Lung microvascular endothelial cell (primary cell): Measurements from ENCODE around the gene RPL22. TPM values are rescaled to one million over a fixed set of nuclear protein-coding genes. Genes with fewer than 3 reads are reported as not detected.
"Not testable (repeated sequence)": the region's sequence is repeated elsewhere in the genome, so short reads cannot be mapped to it uniquely, and the experiment has no call there.

Source experiments
- DNase-seq, 2 donors: peaks; one replicate each; pipeline versions ENCODE4 v3.0.0 to v3.0.0-alpha.2; 2010; ENCODE audit warnings: low read depth in 2 of 2
- total RNA-seq: library from RNA; depleted of rRNA; stranded (reverse); fragments of >200 nt; gene quantifications from 2 replicates; pipeline ENCODE4 v1.2.1, GENCODE V29; 2014

RPL22 gene
- total RNA-seq, 1 donor from 2014 or later: 152 TPM

DNA sequence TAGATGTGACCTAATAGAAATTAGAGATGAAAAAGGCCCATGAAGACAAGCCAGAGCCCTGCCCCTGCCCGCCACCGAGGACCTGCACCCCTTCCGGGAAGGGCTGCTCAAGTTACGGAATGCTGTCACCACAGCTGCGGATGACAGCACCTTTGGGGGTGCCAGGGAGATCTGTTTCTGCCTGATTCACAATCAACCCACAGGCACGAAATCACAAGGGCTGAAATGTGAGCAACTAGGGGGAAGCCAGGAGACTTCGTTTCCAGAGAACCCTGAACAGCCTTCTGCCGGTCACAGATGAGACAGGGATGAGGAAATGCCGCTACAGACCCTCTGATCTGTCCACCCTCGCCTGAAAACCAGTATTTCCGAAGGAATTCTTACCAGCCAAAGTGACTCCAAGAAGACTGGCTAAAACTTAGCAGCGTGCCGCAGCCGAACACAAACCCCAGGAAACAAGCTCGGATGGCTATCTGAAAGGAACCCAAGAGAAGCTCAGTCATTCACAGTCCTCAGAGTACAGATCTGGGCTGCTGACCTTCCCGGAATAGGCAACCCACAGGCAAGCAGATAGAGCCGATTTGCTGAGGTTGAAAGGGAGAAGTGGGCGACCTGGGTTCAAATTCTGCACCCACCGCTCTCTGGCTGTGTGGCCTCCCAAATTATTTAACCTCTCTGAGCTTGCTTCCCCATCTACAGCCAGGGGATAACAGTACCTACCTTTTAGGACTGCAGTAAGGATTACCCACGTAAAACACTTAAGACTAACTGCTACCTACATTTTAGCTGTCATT is 35.3 kb upstream of the RPL22 start:
- peak in 1 of 2 donors; percentile 29 for DNase-seq

DNA sequence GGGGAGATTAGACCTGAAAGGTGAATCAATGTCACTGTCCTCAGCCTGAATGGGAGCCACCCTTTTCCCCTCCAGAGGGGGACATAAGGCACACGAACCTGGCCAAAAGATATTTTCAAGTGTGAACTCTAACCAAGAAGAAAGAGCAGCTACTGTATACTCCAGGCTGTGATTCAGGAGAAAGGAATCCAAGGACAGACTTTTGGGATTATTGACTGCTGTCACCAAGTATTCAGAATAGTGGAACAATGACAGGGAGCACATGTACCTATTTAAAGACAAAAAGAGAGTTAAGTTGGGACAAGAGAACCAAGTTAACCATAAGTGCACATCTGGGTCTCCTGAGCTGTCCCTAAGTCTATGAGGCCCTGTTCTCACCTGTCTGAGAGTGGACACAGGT is 34.0 kb upstream of the RPL22 start:
- DNase-seq: no peak

DNA sequence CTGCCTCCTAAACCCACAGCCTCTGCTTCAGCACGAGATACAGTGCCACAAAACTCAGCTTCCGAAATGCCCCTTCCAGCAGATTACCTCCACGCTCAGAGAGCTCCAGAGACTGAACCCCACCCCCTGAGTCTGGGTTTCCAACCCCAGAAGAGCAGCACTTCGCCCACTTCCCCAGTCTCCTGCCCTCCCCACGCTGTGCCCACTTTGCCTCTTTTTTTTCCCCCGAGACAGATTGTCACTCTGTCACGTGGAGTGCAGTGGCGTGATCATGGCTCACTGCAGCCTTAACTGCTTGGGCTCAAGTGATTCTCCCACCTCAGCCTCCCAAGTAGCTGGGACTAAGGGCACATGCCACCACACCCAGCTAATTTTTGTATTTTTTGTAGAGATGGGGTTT is 26.3 kb upstream of the RPL22 start:
- DNase-seq: no peak

DNA sequence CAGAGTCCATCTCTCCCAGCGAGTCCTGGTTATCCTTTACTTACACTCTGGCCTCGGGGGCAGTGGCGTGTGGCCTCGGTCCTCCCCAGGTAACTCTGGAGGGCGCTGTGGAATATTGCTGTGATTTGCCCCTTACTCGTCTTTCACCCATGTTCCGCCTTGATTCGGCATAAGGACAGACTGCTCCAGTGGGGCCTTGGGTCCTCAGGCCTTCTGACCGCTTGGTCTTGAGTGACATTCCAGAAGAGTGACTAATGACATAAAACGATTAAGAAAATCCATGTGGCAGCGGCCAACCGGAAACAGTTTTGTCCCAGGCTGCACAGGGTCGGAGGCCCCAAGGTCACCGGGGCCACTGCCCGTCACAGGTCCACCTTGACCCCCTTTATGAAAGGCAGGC is 25.3 kb upstream of the RPL22 start:
- DNase-seq: no peak

DNA sequence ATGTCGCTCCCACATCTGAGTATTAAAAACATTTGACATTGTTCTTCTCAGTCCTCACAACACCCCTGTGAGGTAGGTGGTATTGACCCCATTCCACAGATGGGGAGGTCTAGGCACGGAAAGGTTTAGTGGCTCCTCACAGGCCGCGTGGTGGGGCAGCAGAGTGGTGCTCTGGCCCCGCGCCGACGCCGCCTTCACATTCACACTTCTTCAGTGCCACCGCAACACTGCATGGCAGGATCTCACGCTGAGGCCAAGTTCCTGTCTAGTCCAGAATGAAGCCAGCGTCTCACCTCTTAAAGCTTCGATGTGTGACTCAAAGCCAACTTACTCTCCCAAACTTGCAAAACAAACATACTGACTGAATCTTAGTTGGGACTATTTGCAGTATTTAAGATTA is 24.2 kb upstream of the RPL22 start:
- no peak for DNase-seq

DNA sequence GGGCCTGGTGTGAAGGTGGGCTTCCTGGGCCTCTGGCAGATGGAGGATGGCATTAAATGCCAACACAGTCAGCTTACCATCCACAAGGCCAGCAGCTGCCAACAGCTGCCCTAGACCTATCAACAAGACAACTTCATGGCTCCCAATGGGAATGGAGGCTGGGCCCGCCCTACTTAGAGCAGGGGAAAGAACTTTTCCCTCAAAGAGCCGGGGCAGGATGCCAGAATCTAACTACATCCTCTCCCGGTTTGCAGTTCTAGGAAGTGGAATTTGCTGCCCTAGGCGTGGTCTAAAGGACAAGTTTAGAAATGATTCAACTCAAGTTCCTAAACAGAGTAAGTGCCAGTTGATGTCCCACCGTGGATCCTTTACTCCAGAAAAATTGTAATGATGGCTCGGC is 23.2 kb upstream of the RPL22 start:
- DNase-seq: peak; percentile 61 to 63

DNA sequence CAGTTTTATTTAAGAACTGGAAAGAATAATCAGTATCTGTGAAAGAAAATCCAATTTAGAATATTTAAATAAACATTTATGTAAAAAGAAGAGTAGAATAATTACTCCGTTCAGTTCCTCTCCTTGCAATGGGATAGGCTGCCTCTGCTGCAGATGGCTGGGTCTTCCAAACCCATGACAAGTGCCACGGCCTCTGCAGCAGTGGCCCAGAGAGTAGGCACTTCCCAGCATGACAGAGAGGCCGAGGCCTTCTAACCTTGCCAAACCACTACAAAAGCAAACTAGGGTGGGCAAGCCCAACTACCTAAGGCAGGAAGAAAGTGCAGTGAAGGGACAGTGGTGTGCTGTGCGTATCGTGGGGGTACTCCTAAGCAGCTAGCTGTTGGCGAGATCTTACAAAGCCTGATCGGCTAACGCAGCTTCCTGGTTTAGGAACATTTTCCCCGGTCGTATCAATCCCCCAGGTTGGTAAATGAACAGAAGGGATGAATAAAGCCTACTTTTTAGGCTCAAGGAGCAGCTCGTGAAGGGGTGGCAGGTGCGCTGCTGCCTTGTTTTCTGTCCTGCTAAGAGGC is 21.9 kb upstream of the RPL22 start:
- no peak for DNase-seq

DNA sequence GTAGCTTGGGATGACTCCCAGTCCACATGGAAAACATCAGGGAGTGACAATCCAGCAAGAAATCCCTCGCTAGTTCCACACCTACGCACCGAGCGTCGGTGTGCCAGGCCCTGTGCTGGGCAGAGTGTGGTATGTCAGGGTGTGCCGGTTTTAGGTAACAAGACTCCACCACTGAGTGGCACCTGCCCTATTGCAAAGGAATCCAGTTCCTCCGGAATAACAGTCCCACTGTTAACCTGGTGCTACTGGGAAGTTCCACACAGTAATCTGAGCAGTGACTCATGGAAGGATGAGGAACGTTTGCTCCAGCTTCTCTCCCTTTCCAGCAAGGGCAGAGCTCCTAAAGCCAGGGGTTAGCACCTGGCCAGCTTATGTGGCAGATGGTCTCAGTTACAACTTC is 20.8 kb upstream of the RPL22 start:
- no peak for DNase-seq

DNA sequence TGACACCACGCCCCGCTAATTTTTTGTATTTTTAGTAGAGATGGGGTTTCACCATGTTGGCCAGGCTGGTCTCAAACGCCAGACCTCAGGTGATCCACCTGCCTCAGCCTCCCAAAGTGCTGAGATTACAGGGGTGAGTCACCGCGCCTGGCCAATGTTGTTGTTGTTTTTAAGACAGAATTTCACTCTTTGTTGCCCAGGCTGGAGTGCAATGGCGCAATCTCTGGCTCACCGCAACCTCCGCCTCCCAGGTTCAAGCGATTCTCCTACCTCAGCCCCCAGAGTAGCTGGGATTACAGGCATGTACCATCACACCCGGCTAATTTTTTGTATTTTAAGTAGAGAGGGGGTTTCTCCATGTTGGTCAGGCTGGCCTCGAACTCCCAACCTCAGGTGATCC is 20.2 kb upstream of the RPL22 start:
- not testable (repeated sequence) for DNase-seq

DNA sequence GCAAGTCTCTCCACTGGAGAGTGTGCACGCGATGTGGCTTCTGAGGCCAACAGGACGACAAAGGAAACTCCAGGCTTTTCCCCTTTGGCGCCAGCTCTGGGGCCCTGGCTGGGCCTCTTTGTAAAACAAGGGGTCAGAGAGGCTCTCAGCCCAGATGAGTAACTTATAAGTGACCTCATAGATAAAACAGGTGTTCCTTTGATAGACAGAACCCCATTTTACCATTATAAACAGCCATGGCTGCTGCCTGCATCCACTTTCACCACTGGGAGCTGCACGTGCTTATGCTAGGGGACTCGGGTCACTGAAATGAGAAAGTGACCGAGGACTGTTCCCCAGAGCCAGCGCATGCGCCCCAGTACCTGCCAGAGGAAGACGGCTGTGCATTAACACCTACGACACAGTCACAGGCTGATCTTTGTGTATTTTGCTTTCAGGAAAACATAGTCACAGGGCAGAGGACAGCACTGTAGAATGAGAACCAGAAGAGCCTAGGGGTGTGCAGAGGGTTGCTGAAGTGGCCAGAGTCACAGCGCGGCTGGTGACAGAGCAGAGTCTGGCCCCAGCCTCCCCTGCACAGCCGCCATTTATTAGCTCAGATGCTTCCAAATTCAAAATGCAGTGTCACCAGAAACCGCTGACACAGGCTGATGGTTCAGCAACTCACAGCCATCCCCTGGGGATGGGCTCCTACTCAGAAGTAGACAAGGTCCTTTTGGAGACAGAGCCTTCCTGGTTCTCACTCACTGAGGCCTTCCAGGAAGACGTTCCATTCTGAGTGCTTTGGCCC is 19.2 kb upstream of the RPL22 start:
- peak in 1 of 2 donors; percentile 8 for DNase-seq

DNA sequence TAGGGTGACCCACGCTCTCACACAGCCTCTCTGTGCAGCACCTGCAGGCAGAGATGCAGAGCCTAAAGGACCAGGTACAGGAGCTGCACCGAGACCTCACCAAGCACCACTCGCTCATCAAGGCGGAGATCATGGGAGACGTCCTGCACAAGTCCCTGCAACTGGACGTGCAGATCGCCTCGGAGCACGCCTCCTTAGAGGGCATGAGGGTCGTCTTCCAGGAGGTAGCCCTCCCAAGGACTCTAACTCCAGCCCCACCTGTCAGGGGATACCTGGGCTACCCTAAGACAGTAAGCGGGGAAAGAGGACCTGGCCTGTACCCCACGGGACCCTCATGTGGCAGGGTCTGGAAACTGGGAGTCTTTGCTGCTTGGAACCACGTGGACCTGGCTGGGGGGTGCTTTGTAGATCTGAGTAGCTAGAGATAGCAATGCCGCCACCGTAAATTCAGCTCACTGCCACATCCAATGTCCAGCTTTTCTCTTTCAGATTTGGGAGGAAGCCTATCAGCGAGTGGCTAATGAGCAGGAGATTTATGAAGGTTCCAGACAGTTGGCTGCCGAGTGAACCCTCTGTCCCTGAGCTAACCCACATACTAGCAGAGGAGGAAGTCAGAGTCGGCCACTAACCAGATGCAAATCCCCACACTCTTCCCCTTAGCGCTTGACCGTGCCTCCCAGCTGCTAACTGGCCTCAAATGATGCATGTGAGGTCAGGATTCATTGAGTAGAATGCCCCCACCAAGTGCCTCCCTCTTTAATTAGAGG is 13.0 kb upstream of the RPL22 start:
- no peak for DNase-seq

DNA sequence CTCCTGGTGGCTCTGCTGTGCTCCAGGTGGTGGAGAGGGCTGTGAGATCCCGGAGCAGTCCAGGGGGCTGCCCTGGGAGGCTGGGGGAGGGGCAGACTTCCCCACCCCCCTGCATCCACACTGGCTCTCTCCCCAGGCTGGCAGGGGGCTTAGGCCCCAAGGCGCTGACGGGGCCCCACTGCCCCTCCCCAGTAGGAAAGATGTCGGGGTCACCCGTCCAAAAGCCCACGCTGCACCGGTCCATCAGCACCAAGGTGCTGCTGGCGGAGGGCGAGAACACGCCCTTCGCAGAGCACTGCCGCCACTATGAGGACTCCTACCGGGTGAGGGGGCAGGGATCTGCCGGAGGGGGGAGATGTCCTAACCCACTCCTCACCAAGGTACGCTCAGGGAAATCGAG is 12.3 kb upstream of the RPL22 start:
- no peak for DNase-seq

DNA sequence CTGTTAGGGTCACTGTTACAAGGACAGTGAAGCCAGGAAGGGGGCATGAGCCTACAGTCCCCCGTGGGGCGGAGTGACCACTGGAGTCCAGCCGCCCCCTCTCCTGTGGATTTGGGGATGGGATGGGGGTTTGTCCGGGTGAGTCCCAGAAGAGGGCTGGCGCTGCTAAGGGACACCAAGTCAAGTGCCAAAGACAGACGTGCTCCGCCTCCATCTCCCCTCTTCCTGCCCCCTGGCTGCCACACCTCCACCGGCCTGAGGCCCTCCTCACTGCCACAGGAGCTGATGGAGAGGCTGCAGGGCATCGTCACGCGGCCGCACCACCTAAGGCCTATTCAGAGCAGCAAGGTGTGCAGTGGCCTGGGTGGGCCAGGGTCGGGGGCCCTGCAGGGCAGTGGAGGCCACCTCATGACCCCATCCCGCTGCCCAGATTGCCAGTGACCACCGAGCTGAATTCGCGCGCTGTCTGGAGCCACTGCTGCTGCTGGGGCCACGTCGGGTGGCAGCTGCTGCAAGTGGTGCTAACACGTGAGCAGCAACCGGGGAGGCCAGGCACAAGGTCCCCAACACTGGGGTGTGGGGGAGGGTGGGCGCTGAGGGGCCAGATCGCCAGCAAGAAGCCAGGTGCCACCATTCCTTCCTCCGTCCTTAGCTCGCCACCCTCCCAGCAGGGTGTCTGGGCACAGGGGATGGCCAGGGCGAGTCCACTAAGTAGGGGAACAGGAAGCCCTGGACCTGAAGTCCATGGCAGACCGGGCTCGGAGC is 11.4 kb upstream of the RPL22 start:
- DNase-seq: no peak

DNA sequence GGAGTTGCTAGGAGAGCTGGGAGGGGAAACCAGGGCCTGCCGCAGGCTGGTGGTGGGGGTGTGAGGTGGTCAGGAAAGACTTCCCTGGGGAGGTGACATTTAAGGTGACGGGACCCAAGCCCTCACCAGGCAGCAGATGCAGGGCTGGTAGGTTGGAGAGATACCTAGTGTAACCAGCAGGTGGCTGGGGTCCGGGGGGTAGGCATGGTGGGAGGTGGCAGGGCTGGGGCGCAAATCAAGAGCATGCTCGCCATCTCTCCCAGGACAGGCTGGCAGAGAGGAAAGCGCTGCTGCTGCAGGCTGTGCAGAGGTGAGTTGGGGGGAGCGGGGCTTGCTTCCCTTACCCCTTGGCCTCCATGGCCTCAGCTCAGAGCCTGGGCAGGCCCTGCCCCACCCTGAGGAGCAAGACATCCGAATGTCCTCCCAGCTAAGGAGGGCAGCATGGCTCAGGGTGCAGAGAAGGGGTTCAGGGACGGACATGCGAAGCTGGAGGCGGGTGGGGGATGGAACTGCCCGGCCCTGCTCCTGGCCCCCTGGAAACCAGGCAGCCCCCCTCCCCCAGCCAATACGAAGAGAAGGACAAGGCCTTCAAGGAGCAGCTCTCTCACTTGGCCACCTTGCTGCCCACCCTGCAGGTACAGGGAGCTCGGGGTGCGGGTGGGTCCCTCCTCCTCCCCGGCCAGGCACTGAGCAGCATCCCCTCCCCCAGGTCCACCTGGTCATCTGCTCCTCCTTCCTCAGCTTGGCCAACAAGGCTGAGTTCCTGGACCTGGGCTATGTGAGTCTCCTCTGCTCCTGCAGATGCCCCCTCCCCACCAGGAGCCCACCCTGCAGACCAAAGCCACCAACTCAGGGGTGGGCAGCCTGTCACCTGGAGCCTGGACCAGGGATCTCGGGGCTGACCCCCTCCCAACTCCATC is 10.5 kb upstream of the RPL22 start:
- no peak for DNase-seq

DNA sequence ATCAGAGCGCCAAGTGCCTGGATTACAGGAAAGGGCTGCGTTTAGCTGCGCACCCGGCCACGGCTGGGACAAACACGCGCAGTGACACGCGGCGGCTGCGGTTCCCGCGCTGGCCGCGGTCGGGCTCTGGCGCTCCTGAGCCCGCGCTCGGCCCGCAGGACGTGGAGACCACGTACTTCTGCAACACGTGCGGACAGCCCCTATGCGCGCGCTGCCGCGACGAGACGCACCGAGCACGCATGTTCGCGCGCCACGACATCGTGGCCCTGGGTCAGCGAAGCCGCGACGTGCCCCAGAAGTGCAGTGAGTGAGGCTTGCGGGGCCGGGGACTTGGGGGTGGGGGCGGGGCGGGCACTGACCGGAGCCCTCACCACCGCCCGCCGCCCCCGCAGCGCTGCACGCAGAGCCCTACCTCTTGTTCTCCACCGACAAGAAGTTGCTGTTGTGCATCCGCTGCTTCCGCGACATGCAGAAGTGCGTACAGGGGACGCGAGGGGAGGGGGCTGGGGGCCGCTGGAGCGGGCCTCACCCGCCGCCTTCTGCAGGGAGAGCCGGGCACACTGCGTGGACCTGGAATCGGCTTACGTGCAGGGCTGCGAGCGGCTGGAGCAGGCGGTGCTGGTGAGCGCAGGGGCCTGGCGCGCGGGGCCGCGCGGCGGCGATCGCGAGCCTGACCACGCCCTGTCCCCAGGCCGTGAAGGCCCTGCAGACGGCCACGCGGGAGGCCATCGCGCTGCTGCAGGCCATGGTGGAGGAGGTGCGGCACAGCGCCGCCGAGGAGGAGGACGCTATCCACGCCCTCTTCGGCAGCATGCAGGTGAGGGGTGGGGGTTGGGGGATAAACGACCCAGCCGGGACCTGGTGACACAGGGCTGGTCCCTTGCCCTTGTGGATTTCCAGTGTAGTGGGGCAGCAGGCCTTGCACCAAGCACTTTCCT is 9.6 kb upstream of the RPL22 start:
- DNase-seq: peak; percentile 68 to 81

DNA sequence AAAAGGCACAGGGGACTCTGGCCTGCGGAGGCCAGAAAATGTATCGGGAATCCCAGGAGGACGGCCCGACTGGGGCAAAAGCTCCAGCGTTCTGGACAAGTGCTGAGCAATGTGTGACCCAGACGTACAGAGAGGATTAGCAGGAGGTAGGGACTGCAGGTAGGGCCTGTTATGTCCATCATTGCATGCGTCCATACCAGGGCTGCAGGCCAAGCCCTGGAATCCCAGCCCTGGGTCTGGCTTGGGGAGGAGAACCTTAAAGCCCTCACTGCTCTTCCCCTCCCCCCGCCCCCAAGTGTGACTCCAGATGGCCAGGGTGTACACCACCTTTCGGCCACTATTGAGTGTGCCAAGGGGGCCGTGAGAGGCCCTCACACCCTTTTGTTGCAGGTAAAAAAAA is 8.5 kb upstream of the RPL22 start:
- DNase-seq: no peak

DNA sequence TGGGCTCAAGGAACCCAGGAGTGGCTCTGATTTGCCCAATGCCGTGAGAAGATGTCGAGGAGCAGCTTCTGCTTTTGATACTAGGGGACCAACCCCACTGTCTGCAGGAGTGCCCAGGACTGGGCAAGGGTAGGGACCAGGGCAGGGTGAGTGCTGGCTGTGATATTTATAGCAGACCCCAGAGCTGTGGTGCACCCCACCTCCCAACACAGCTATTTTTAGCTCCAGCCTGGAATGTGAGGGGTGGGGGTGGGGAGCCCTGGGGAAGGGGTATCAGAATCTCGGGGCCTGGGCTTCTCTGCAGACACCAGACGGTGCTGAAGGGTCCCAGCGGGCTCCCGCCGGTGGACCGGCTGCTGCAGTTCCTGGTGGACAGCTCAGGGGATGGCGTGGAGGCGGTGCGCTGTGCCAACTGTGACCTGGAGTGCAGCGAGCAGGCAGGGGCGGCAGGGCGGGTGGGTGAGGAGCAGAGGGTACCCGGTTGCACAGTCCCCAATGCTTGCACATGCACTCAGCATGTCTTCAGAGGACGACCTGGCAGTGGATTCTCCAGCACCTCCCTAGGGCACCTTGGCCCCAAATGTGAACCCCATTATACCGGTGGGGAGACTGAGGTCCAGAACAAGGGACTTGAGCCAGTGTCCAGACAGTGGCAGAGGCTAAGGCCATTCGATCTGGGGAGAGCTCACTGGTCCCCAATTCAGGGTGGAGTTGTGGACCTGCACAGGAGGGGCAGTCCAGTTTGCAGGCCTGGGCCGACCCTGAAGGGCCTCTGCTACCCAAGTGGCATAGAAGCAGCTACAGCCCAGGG is 7.9 kb upstream of the RPL22 start:
- no peak for DNase-seq

DNA sequence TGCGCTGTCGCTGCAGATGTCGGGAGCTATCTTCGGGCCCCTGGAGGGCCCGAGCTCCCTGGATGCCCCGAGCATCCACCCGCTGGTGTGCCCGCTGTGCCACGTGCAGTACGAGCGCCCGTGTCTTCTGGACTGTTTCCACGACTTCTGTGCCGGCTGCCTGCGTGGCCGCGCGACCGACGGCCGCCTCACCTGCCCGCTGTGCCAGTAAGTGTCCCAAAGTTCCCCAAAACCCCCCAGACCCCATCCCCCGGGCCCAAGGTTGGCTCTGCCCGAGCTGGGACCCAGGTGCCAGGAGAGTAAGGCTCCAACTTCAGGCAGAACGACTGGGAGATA is 7.1 kb upstream of the RPL22 start:
- no peak for DNase-seq
